HepG2 (cell line): ENCODE measurements around the gene RBBP8NL. TPM values are rescaled to one million over a fixed set of nuclear protein-coding genes. Genes with fewer than 3 reads are reported as not detected.

ENCODE experiments used
- BATF2 ChIP-seq: sonication (generic); formaldehyde crosslinking; IDR thresholded peaks from 2 replicates; pipeline ENCODE4 v1.8.0; 2022; ENCODE audit warnings: mild to moderate bottlenecking, missing genetic modification reagents, moderate library complexity
- BCL6 ChIP-seq: IDR thresholded peaks from 2 replicates; pipeline ENCODE4 v1.6.1; 2016; ENCODE audit warnings: missing genetic modification reagents, missing compliant biosample characterization
- DRAP1 ChIP-seq: IDR thresholded peaks from 2 replicates; pipeline ENCODE4 v1.6.1; 2016; ENCODE audit warnings: missing genetic modification reagents, missing compliant biosample characterization
- FOSL2 ChIP-seq: sonication (generic); formaldehyde crosslinking; IDR thresholded peaks from 2 replicates; pipeline ENCODE4 v1.4.0; 2020; ENCODE audit warnings: missing genetic modification reagents
- GFI1 ChIP-seq: sonication (generic); formaldehyde crosslinking; IDR thresholded peaks from 2 replicates; pipeline ENCODE4 v1.5.0; 2020; ENCODE audit warnings: missing genetic modification reagents, mild to moderate bottlenecking, borderline replicate concordance
- HBP1 ChIP-seq: IDR thresholded peaks from 2 replicates; pipeline ENCODE4 v1.6.1; 2016; ENCODE audit warnings: low read depth, control low read depth
- HMG20A ChIP-seq: IDR thresholded peaks from 2 replicates; pipeline ENCODE4 v1.6.1; 2016; ENCODE audit warnings: borderline replicate concordance
- HNRNPUL1 ChIP-seq: fragments of 200-400 bp; formaldehyde crosslinking; IDR thresholded peaks from 2 replicates; pipeline ENCODE4 v1.6.1; 2017; ENCODE audit warnings: low read depth, mild to moderate bottlenecking, low read length, moderate library complexity
- JUND ChIP-seq: sonication (generic); formaldehyde crosslinking; IDR thresholded peaks from 2 replicates; pipeline ENCODE4 v1.8.0; 2022; ENCODE audit warnings: mild to moderate bottlenecking, missing genetic modification reagents
- KDM5A ChIP-seq: fragments of 200-600 bp; sonication (generic); IDR thresholded peaks from 2 replicates; pipeline ENCODE4 v1.7.0; 2018; ENCODE audit warnings: antibody characterized with exemption, mild to moderate bottlenecking, low read length, borderline replicate concordance
- MYNN ChIP-seq: sonication (generic); formaldehyde crosslinking; IDR thresholded peaks from 2 replicates; pipeline ENCODE4 v1.4.0; 2020; ENCODE audit warnings: mild to moderate bottlenecking, low read depth, missing genetic modification reagents
- NFIC ChIP-seq: IDR thresholded peaks from 2 replicates; pipeline ENCODE4 v1.6.1; 2012; ENCODE audit warnings: mild to moderate bottlenecking, low read length, inconsistent platforms
- NR3C1 ChIP-seq: sonication (generic); formaldehyde crosslinking; IDR thresholded peaks from 2 replicates; pipeline ENCODE4 v1.4.0; 2020; ENCODE audit warnings: missing genetic modification reagents
- PAWR ChIP-seq: sonication (generic); formaldehyde crosslinking; IDR thresholded peaks from 2 replicates; pipeline ENCODE4 v1.4.0; 2020; ENCODE audit warnings: missing genetic modification reagents, mild to moderate bottlenecking, borderline replicate concordance
- PHF5A ChIP-seq: IDR thresholded peaks from one replicate; pipeline ENCODE4 v1.6.1; 2018; ENCODE audit warnings: low read depth, missing genetic modification reagents; ENCODE audit not compliant: unreplicated experiment
- PITX1 ChIP-seq: sonication (generic); formaldehyde crosslinking; IDR thresholded peaks from 2 replicates; pipeline ENCODE4 v1.5.1; 2020; ENCODE audit warnings: mild to moderate bottlenecking, missing genetic modification reagents
- PLRG1 ChIP-seq: fragments of 450-650 bp; conservative IDR thresholded peaks from 2 replicates; pipeline ENCODE4 v1.6.1; 2016
- RFXANK ChIP-seq: IDR thresholded peaks from 2 replicates; pipeline ENCODE4 v1.6.1; 2016
- SATB2 ChIP-seq: sonication (generic); formaldehyde crosslinking; IDR thresholded peaks from 2 replicates; pipeline ENCODE4 v1.5.0; 2020; ENCODE audit warnings: missing genetic modification reagents
- SMARCE1 ChIP-seq: fragments of 450-650 bp; IDR thresholded peaks from 2 replicates; pipeline ENCODE4 v1.6.1; 2017; ENCODE audit warnings: borderline replicate concordance
- SMYD3 ChIP-seq: sonication (generic); formaldehyde crosslinking; IDR thresholded peaks from 2 replicates; pipeline ENCODE4 v1.8.1; 2023; ENCODE audit warnings: mild to moderate bottlenecking, missing genetic modification reagents
- SRF ChIP-seq: IDR thresholded peaks from 2 replicates; pipeline ENCODE4 v1.6.1; 2011; ENCODE audit warnings: mild to moderate bottlenecking, low read depth, low read length, moderate library complexity
- SRSF4 ChIP-seq: fragments of 200-400 bp; formaldehyde crosslinking; IDR thresholded peaks from one replicate; pipeline ENCODE4 v1.6.1; 2018; ENCODE audit warnings: mild to moderate bottlenecking, low read depth, low read length, moderate library complexity; ENCODE audit not compliant: poor library complexity, severe bottlenecking
- ZBTB8A ChIP-seq: sonication (generic); formaldehyde crosslinking; IDR thresholded peaks from 2 replicates; pipeline ENCODE4 v1.4.0; 2020; ENCODE audit warnings: mild to moderate bottlenecking, low read depth, missing genetic modification reagents, borderline replicate concordance
- ZNF350 ChIP-seq: sonication (generic); formaldehyde crosslinking; IDR thresholded peaks from 2 replicates; pipeline ENCODE4 v1.4.0; 2020; ENCODE audit warnings: mild to moderate bottlenecking, low read depth, missing genetic modification reagents, borderline replicate concordance
- ZNF564 ChIP-seq: sonication (generic); formaldehyde crosslinking; IDR thresholded peaks from 2 replicates; pipeline ENCODE4 v1.8.1; 2023; ENCODE audit warnings: mild to moderate bottlenecking, missing genetic modification reagents
- ZNF570 ChIP-seq: sonication (generic); formaldehyde crosslinking; IDR thresholded peaks from 2 replicates; pipeline ENCODE4 v1.4.0; 2020; ENCODE audit warnings: mild to moderate bottlenecking, missing genetic modification reagents, borderline replicate concordance
- polyA plus RNA-seq, 8 experiments: library from polyadenylated mRNA; depleted of rRNA in 3 of 8; stranded (reverse) in 7 of 8; unstranded in 1 of 8; fragments of >200 nt; fragmentation: Illumina TruSeq in 4 of 8; extraction: Trizol in 4 of 8; gene quantifications; 2 replicates each; pipeline versions ENCODE4 v1.2.1 to v1.2.3, GENCODE V29; 2011 to 2016; ENCODE audit warnings: low read depth in 4 of 8, missing spikeins in 1 of 8, mixed read lengths in 1 of 8; ENCODE audit not compliant: insufficient read depth in 1 of 8
- total RNA-seq, 5 experiments: library from RNA; depleted of rRNA; stranded (reverse); fragments of >200 nt; fragmentation: Illumina TruSeq; extraction: Trizol; gene quantifications; 2 replicates each; pipeline ENCODE4 v1.2.3, GENCODE V29; 2016; ENCODE audit warnings: low read depth in 1 of 5
- TF ChIP-seq, protein P1 (sequence below): sonication (generic); formaldehyde crosslinking; IDR thresholded peaks from 2 replicates; pipeline ENCODE4 v1.4.0; 2020; ENCODE audit warnings: mild to moderate bottlenecking, missing genetic modification reagents
- TF ChIP-seq, protein P2 (sequence below): fragments of 450-650 bp; IDR thresholded peaks from 2 replicates; pipeline ENCODE4 v1.6.1; 2016

The RBBP8NL gene
- total and polyA plus RNA-seq, 2 of the 13 experiments (the other 11 are each of a cell fraction or from before 2014, with no cell fraction given): 0.69 to 0.86 TPM

GRCh38 chr20:62411479-62412193 is 15.7 kb downstream of the RBBP8NL start (continued):
- 0 out of 2 replicates have a peak, but pooled peaks have one; percentile 73 for TF ChIP-seq ZNF570
- TF ChIP-seq NFIC: no peak
- TF ChIP-seq HBP1: 0 out of 2 replicates have a peak, but pooled peaks have one; percentile 7
- TF ChIP-seq FOSL2 (CRISPR knock-in tag): peak; percentile 42
- peak; percentile 48 for TF ChIP-seq BCL6 (CRISPR knock-in tag)
- TF ChIP-seq RFXANK (CRISPR knock-in tag): no peak
- TF ChIP-seq, protein P1, sequence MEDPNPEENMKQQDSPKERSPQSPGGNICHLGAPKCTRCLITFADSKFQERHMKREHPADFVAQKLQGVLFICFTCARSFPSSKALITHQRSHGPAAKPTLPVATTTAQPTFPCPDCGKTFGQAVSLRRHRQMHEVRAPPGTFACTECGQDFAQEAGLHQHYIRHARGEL (CRISPR knock-in tag): no peak
- no peak for TF ChIP-seq PAWR (CRISPR knock-in tag)
- TF ChIP-seq SMARCE1: no peak
- no peak for TF ChIP-seq JUND (CRISPR knock-in tag)
- no peak; the same call in 1 of the 2 replicates for TF ChIP-seq PITX1 (CRISPR knock-in tag)
- no peak; the same call in 1 of the 2 replicates for TF ChIP-seq ZNF564 (CRISPR knock-in tag)
- no peak for TF ChIP-seq SRSF4
- no peak for TF ChIP-seq SRF
- TF ChIP-seq SMYD3 (CRISPR knock-in tag): no peak; the same call in 1 of the 2 replicates
- TF ChIP-seq MYNN (CRISPR knock-in tag): no peak
- TF ChIP-seq PHF5A (CRISPR knock-in tag): no peak
- no peak for TF ChIP-seq PLRG1
- no peak for TF ChIP-seq NR3C1
- TF ChIP-seq DRAP1 (CRISPR knock-in tag): no peak
- TF ChIP-seq BATF2 (CRISPR knock-in tag): no peak
- TF ChIP-seq HMG20A (CRISPR knock-in tag): peak; percentile 33; the same call in 1 of the 2 replicates
- TF ChIP-seq, protein P2, sequence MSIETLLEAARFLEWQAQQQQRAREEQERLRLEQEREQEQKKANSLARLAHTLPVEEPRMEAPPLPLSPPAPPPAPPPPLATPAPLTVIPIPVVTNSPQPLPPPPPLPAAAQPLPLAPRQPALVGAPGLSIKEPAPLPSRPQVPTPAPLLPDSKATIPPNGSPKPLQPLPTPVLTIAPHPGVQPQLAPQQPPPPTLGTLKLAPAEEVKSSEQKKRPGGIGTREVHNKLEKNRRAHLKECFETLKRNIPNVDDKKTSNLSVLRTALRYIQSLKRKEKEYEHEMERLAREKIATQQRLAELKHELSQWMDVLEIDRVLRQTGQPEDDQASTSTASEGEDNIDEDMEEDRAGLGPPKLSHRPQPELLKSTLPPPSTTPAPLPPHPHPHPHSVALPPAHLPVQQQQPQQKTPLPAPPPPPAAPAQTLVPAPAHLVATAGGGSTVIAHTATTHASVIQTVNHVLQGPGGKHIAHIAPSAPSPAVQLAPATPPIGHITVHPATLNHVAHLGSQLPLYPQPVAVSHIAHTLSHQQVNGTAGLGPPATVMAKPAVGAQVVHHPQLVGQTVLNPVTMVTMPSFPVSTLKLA: no peak
- no peak for TF ChIP-seq ZBTB8A (CRISPR knock-in tag)
- no peak for TF ChIP-seq HNRNPUL1
- no peak for TF ChIP-seq KDM5A
- peak; percentile 68; the same call in 1 of the 2 replicates for TF ChIP-seq ZNF350 (CRISPR knock-in tag)
- no peak for TF ChIP-seq GFI1 (CRISPR knock-in tag)
- no peak for TF ChIP-seq SATB2 (CRISPR knock-in tag)
